ENCODE results near the gene GIMAP5.

Gene GIMAP5

DNA sequence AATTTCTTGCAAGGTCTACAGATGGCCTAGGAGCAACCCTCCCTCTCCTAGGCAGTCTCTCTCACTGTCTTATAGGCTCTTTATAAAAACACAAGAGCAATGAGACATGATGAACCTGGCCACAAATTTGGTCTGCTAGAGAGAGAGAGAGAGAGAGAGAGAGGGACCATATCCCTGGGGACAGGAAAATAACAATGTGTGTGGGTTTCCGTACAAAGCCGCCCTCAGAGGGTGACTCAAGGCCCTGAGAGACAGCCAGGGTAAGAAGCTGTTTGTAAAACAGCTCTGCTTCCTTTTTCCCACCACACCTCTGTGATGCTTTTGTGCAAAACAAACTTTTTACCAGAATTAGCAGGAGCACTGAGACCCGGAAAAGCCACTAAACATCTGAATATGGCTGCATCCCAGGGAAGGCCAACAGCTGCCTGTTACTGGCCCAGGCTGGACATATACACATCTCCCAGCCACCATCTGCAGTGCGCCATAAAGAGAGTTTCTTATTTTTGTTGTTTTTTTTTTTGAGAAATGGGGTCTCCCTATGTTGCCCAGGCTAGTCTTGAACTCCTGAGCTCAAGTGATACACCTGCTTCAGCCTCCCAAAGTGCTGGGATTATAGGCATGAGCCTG lies 18.4 kb downstream of the GIMAP5 start:
- no peak for DNase-seq
- TF ChIP-seq EZH2phosphoT487 (IDR thresholded peaks at IDR 0.05; ENCODE audit: low read length): no peak
- no peaks in the 10 kb centered on the region for H3K27me3 ChIP-seq (replicated peaks; ENCODE audit: insufficient read depth, low read length)
- no peaks in the 10 kb centered on the region for H3F3A ChIP-seq (ENCODE audit: insufficient read depth, low read length)
- H3K4me1 ChIP-seq (ENCODE audit: low read length): no peaks in the 10 kb centered on the region
- H3K9me2 ChIP-seq (replicated peaks; ENCODE audit: insufficient read depth, low read length): no peaks in the 10 kb centered on the region
- H2AFZ ChIP-seq (ENCODE audit: low read length): no peak overlapping the region
- H3K4me3 ChIP-seq (ENCODE audit: low read length): no peak overlapping the region
- H3K9ac ChIP-seq (ENCODE audit: low read length): no peak overlapping the region
- H3K4me2 ChIP-seq (ENCODE audit: low read depth, low read length): no peak overlapping the region
- no peaks in the 10 kb centered on the region for H4K20me1 ChIP-seq (ENCODE audit: insufficient read depth, low read length)
- no peaks in the 10 kb centered on the region for H3K36me3 ChIP-seq (replicated peaks; ENCODE audit: insufficient read depth, low read length)
- H3K27ac ChIP-seq (ENCODE audit: low read length): no peak overlapping the region
- no peaks in the 10 kb centered on the region for H3K79me2 ChIP-seq (ENCODE audit: low read length)
- no peaks in the 10 kb centered on the region for H3K9me3 ChIP-seq (replicated peaks; ENCODE audit: insufficient read depth, low read length)

DNA sequence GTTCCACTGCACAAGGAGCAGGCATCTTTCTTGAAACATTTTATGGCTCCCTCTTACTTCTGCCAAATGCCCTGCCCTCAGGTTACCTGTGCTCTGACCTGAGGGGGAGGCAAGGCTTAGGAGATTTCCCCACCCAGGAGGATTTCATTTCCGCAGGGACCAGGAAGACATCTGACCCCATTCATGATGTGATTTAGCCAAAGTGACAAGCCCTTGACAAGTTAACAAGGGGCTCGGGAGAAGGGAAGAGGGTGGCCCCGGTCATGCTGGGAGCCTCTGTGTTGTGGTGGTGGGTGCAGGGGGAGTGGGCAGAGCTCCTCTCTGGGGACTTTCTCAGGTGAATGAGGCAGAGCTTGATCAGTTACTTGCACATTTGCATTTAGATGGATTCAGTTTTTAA lies 18.9 kb downstream of the GIMAP5 start:
- Histone ChIP-seq H3K9me2 (replicated peaks; ENCODE audit: insufficient read depth, low read length) (no peaks in the 10 kb centered on the region), H3K27ac (ENCODE audit: low read length) (no peak overlapping the region), H3K9ac (ENCODE audit: low read length) (no peak overlapping the region), H3K9me3 (replicated peaks; ENCODE audit: insufficient read depth, low read length) (no peaks in the 10 kb centered on the region), H3F3A (ENCODE audit: insufficient read depth, low read length) (no peaks in the 10 kb centered on the region), H3K36me3 (replicated peaks; ENCODE audit: insufficient read depth, low read length) (no peaks in the 10 kb centered on the region), H3K4me2 (ENCODE audit: low read depth, low read length) (no peak overlapping the region), H4K20me1 (ENCODE audit: insufficient read depth, low read length) (no peaks in the 10 kb centered on the region), H3K4me3 (ENCODE audit: low read length) (no peak overlapping the region), H3K4me1 (ENCODE audit: low read length) (no peaks in the 10 kb centered on the region), H2AFZ (ENCODE audit: low read length) (no peak overlapping the region), H3K79me2 (ENCODE audit: low read length) (no peaks in the 10 kb centered on the region), H3K27me3 (replicated peaks; ENCODE audit: insufficient read depth, low read length) (no peaks in the 10 kb centered on the region)
- TF ChIP-seq EZH2phosphoT487 (IDR thresholded peaks at IDR 0.05; ENCODE audit: low read length) (no peak), EZH2 (optimal IDR thresholded peaks at IDR 0.05; ENCODE audit: low read depth, low read length) (no peak)
- TF ChIP-seq, protein P1, sequence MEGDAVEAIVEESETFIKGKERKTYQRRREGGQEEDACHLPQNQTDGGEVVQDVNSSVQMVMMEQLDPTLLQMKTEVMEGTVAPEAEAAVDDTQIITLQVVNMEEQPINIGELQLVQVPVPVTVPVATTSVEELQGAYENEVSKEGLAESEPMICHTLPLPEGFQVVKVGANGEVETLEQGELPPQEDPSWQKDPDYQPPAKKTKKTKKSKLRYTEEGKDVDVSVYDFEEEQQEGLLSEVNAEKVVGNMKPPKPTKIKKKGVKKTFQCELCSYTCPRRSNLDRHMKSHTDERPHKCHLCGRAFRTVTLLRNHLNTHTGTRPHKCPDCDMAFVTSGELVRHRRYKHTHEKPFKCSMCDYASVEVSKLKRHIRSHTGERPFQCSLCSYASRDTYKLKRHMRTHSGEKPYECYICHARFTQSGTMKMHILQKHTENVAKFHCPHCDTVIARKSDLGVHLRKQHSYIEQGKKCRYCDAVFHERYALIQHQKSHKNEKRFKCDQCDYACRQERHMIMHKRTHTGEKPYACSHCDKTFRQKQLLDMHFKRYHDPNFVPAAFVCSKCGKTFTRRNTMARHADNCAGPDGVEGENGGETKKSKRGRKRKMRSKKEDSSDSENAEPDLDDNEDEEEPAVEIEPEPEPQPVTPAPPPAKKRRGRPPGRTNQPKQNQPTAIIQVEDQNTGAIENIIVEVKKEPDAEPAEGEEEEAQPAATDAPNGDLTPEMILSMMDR (IDR thresholded peaks at IDR 0.05; ENCODE audit: low read length): no peak
- DNase-seq: no peak

DNA sequence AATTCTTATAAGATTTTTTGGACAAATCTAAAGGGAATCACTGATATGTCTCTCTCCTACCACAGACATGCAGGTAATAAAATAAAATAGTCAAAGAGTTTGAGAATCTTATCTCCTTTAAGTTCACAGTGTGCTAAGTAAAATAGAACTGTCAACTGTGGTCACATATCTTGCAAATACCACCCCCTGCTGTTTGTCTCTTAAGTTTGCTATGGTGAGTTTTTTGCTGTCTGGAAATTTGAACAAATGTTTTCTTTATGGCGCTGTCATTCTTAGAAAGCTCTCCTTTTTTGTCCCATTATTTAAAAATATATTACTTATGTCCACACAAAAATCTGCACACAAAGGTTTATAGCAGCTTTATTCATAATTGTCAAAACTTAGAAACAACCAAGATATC lies 19.6 kb downstream of the GIMAP5 start:
- peak; percentile 49 for DNase-seq
- Histone ChIP-seq H3K9me2 (replicated peaks; ENCODE audit: insufficient read depth, low read length) (no peaks in the 10 kb centered on the region), H3K4me1 (ENCODE audit: low read length) (no peaks in the 10 kb centered on the region), H3K79me2 (ENCODE audit: low read length) (no peaks in the 10 kb centered on the region), H3K36me3 (replicated peaks; ENCODE audit: insufficient read depth, low read length) (no peaks in the 10 kb centered on the region), H3F3A (ENCODE audit: insufficient read depth, low read length) (no peaks in the 10 kb centered on the region), H3K9ac (ENCODE audit: low read length) (no peak overlapping the region), H2AFZ (ENCODE audit: low read length) (no peak overlapping the region), H3K27ac (ENCODE audit: low read length) (no peak overlapping the region), H3K9me3 (replicated peaks; ENCODE audit: insufficient read depth, low read length) (no peaks in the 10 kb centered on the region), H3K27me3 (replicated peaks; ENCODE audit: insufficient read depth, low read length) (no peaks in the 10 kb centered on the region), H4K20me1 (ENCODE audit: insufficient read depth, low read length) (no peaks in the 10 kb centered on the region), H3K4me2 (ENCODE audit: low read depth, low read length) (no peak overlapping the region), H3K4me3 (ENCODE audit: low read length) (no peak overlapping the region)
- TF ChIP-seq, protein P1 (IDR thresholded peaks at IDR 0.05; ENCODE audit: low read length): peak; percentile 59
- no peak for TF ChIP-seq EZH2phosphoT487 (IDR thresholded peaks at IDR 0.05; ENCODE audit: low read length)

DNA sequence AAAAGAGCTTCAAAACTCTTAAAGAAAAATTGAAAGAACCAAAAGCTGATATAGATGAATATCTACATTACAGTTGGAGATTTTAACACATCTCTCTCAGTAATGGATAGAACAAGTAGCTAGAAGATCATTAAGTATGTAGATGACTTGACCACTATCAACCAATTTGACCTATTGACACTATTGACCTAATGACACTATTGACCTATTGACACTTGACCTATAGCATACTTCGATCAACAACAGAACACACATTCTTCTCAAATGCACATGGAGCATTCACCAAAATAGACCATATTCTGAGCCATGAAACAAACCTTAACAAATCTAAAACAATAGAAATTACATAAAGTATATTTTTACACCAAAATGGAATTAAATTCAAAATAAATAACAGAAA lies 22.3 kb downstream of the GIMAP5 start:
- Histone ChIP-seq H3K79me2 (ENCODE audit: low read length) (no peaks in the 10 kb centered on the region), H2AFZ (ENCODE audit: low read length) (no peak overlapping the region), H4K20me1 (ENCODE audit: insufficient read depth, low read length) (no peaks in the 10 kb centered on the region), H3K4me2 (ENCODE audit: low read depth, low read length) (no peak overlapping the region), H3F3A (ENCODE audit: insufficient read depth, low read length) (no peaks in the 10 kb centered on the region), H3K27ac (ENCODE audit: low read length) (no peak overlapping the region), H3K27me3 (replicated peaks; ENCODE audit: insufficient read depth, low read length) (no peaks in the 10 kb centered on the region), H3K9me2 (replicated peaks; ENCODE audit: insufficient read depth, low read length) (no peaks in the 10 kb centered on the region), H3K36me3 (replicated peaks; ENCODE audit: insufficient read depth, low read length) (no peaks in the 10 kb centered on the region), H3K4me1 (ENCODE audit: low read length) (no peaks in the 10 kb centered on the region), H3K9me3 (replicated peaks; ENCODE audit: insufficient read depth, low read length) (no peaks in the 10 kb centered on the region), H3K9ac (ENCODE audit: low read length) (no peak overlapping the region), H3K4me3 (ENCODE audit: low read length) (no peak overlapping the region)
- no peak for DNase-seq
- TF ChIP-seq EZH2 (optimal IDR thresholded peaks at IDR 0.05; ENCODE audit: low read depth, low read length) (no peak), EZH2phosphoT487 (IDR thresholded peaks at IDR 0.05; ENCODE audit: low read length) (no peak)
- TF ChIP-seq, protein P1 (IDR thresholded peaks at IDR 0.05; ENCODE audit: low read length): no peak

Measured in MM.1S (cell line).